ENCODE data around the gene GRIA1.

GRIA1 gene

DNA sequence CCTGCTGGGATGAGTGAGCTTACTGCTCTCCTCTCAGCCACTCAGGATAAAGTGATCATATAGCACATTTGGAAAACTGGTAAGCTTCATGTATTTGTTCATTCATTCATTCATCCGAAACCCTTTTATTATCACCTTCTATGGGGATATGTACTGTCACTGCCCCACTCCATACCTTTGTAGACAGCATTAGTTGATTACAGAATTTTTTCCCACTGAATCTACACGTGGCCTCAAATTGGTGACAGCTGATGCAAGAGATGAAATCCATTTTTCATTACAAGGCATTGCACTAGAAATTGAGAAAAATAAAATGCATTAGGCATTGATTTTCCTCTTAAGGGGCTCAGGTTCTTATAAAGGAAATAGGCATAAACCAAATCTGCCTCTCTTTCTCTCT, 9.7 kb downstream of the GRIA1 start:
- no peak for DNase-seq

- DNase-seq, result no peak
These were observed 14.3 kb downstream of the GRIA1 start for GRCh38 chr5:153504726-153505125.

DNA sequence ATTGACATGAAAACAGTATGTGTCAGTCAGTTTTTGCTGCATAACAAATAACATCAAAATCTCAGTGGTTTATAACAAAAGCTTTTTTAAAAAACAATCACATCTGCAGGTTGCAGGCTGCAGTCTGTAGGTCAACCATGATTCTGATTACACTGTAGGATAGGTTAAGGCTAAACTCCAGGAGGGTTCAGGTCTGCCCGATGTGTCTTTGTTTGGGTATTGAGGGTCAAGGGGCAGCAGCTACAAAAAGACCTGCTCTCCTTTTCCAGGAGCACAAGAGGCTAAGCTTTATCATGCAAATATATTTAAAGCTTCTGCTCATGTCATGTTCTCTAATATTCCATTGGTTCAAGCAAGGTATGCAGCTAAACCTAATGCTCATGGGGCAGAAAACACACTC, 18.2 kb downstream of the GRIA1 start:
- DNase-seq, result no peak

- no peak for DNase-seq
These were observed 21.2 kb downstream of the GRIA1 start for GRCh38 chr5:153511622-153512021.

DNA sequence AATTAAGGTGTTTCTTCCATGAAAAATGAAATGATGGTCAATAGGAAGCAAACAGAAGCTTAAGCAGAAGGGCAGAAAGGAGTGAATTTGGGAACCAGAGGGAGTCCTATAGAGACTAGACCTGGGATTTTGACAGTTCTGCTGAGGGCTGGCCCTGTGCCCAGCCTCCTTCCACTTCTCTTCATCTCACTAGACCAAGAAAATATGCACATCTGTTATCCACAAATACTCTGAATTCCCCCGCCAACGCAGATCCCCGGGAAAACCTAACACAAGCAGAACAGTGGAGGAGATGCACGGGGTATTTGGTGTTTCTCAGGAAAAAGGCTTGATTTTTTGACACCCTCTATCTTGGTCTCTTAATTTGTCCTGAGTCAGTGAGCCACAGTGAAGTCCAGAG, 22.7 kb downstream of the GRIA1 start:
- no peak for DNase-seq

GRCh38 chr5:153515301-153515700, 24.8 kb downstream of the GRIA1 start:
- no peak for DNase-seq

DNA sequence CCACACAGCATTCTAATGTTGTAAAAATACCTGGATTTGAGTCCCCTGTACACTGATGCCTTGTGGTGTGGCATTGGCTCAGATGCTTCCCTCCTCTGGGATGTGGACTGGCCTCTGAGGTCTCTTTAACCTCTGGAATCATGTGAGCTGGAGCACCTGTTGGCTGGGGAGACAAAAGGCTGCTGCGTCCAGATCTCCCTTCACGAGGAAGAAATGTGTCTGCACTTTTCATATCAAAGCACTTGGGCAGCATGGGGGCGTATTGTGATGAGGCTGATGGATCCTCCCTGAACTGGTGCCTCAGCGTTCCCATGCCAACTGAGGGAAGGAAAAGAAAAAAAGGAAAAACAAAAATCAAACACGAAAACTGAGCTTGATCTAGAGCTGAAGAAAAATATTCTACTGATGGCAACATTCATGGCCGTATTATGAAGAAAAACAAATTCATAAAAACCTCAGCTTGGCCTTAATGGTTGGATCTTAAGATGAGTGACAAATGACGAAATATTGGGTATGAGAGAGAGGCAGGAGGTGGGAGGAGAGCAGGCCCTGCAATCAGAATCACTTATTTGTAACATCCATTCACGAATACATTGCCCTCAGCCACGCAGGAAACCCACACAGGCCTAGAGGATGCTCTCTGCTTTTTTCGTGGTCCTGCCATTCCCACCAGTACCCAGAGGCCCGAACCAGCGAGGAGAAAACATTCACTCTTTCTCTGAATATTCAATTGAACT, 26.2 kb downstream of the GRIA1 start:
- DNase-seq, result no peak

- DNase-seq, result no peak
These were observed 26.8 kb downstream of the GRIA1 start for GRCh38 chr5:153517241-153517611.

GRCh38 chr5:153520137-153520536, 29.7 kb downstream of the GRIA1 start:
- no peak for DNase-seq

DNA sequence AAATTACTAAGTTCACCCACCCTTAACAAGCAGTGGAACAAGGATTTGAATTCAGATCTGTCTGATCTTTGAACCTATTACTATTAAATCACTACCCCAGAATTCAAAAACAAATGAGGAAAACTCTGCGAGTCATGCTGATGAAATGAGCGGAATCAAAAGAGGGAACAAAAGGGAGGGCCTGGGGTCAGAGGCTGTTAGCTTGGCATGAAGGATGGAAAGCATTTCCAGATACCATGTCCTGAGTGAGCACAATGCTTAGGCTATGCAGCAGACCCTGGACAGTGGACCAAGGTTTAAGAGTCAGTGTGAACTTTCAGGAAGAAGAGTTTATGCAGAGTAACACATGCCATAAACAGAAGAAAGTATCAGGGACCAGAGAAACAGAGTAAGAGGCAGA, 30.5 kb downstream of the GRIA1 start:
- DNase-seq, result no peak

GRCh38 chr5:153523211-153523610, 32.7 kb downstream of the GRIA1 start:
- no peak for DNase-seq

DNA sequence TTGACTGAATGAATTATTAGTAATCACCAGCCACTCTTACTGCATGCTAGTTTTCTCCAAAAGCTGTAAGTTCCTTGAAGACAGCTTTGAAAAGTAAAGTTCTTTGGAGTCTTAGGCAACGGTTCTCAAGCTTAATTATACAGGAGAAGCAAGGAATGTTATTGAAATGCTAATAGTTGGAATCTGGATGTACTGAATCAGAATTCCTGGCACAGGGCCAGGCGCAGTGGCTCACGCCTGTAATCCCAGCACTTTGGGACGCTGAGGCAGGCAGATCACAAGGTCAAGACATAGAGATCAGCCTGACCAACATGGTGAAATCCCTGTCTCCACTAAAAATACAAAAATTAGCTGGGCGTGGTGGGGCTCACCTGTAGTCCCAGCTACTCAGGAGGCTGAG, 33.4 kb downstream of the GRIA1 start:
- no peak for DNase-seq

DNA sequence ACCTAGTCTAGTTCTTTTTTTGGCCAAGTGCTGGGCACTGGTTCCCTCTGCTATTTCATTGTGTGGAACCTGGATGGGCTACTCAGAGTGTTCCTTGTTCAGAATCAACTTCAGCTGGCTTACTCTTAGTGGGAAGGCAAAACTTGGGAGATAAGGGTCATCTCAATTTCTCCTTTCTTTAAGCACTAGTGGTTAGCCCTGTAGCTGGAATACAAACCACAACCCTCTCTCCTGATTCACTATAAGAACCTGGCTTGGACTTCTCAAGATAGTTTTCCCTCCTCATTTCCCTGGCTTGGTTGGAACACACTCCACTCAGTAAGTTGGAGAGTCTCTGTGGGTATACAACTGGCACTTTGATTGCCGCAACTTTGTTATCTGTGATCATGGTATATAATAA, 35.1 kb downstream of the GRIA1 start:
- DNase-seq, result no peak

- no peak for DNase-seq
These were observed 40.1 kb downstream of the GRIA1 start for GRCh38 chr5:153530357-153531143.

DNA sequence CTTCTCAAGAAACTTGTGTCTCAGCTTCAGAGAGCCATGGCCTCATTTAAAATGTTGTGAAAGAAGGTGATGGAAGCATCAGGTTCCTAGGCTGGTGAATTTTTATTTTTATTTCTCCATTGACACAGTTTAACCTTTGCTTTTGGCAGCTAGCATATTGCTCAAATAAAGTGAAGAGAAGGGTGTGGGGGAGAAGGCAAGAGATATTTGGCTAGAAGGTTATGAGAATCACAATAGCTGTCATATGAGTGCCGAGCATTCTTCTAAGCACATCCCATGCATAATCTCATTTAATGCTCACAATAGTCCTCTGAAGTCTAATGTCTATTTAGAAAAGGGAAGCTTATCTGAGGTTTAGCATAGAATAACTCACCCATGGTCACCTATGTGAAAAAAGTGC, 43.1 kb downstream of the GRIA1 start:
- DNase-seq, result no peak

GRCh38 chr5:153534102-153534501, 43.6 kb downstream of the GRIA1 start:
- no peak for DNase-seq

DNA sequence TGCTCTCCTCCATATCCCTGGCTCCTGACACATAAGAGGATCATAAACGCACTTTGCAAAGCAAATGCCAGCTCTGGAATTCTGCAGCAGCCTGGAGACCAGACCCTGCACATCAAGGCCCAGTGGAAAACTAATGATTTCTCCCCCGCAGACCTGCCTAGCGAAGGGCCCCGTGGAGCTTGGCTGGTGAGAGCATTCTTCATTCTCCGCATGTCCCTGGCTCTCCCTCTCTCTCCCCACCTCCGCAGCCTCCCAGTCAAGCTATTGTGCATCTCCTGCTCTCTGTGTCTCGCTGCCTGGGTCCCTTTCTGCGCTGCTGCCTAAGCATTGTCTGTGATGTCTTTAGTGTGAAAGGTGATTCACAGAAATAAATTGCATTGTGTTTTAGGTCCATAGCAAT, 46.7 kb downstream of the GRIA1 start:
- no peak for DNase-seq

GRCh38 chr5:153539983-153540382, 49.5 kb downstream of the GRIA1 start:
- no peak for DNase-seq

- no peak for DNase-seq
These were observed 52.1 kb downstream of the GRIA1 start for GRCh38 chr5:153542536-153542935.

DNA sequence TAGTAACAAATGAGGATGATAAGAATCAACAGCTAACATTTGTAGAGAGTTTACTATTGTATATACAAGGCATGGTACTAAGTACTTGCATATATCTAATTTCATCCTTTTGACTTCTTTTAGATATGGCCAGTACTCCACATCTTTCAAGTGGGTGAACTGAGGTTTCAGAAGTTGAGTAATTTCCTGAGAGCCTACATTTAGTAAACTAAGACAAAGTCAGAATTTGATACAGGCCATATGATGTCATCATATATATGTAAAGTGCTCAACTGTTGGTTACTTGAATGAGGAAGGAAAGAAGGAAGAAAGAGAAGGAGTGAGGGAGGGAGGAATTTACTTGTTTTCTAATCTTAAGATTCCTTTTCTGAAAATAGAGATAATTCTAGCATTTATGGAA, 52.8 kb downstream of the GRIA1 start:
- no peak for DNase-seq

DNA sequence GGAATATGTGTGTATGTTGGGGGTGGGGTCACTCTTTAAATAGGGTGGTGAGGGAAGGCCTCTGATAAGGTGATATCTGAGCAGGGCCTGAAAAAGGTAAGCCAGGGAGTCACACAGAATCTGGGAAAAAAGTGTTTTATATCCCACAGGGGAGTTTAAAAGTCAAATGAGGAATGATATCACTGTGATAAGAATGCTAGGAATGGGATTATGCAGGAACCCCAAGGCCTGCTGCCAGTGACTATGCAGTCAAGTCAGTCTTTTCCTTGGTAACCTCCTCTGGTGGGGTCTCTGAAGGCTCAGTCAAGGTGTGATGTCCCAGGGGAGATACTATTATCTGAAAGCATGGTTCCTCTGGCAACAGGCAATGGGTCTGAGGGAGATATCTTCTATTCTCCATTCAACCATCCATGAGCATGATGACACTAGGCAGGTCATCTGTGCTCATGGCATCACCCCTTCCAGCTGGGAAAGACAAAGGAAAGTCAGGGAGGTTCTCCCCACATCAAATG, 53.5 kb downstream of the GRIA1 start:
- no peak for DNase-seq

- no peak for DNase-seq
These were observed 54.2 kb downstream of the GRIA1 start for GRCh38 chr5:153544706-153545105.

DNA sequence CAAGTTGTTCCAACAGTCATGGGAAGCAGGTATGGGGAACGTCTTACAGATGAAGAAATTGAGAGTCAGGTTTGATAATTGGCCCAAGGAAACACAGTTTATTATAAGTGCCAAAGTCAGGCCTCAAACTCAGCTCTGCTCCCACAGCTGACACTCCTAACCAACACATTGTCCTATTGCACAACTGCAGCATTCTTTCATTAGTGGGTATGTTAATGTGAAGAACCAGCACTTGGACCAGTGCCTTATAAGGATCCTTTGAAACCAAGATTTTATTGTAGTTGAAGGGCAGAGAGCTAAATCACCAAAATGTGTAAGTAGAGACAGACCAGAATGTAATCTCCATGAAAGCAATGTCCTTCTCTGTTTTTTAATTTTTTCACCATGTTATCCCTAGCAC, 56.1 kb downstream of the GRIA1 start:
- no peak for DNase-seq

DNA sequence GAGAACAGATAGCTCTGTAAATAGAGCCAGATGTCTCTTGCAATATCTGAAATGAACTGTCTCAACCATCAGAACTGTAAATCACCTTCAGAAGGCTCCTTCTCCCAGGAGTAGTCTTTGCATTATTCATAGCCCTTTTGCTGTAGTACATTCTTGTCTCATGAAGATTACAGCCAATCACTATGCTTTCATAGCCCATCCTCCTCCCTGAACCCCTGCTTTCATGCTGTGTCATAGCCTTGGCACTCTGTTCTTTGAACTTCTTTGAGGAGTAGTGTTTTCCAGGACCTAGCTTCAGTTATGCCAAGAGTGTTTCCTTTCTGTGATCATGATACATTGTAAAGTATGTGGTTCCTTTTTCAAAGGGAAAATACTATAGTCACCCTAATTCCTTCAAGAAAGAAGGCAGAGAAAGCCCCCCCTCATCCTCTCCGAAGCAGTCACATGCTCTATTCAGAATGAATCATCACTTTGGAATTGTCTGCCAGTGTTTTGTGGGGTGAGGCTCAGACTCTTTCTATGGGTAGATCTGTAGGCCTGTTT, 61.1 kb downstream of the GRIA1 start:
- DNase-seq, result no peak

Measured in AML-193 (cell line).